8988T (cell line): Measurements from ENCODE around the gene ERC2.
"Not testable (repeated sequence)": the region's sequence is repeated elsewhere in the genome, so short reads cannot be mapped to it uniquely, and the experiment has no call there.

Experiments used
- DNase-seq: peaks from one replicate; pipeline ENCODE4 v3.0.0; 2011

Gene ERC2

DNA sequence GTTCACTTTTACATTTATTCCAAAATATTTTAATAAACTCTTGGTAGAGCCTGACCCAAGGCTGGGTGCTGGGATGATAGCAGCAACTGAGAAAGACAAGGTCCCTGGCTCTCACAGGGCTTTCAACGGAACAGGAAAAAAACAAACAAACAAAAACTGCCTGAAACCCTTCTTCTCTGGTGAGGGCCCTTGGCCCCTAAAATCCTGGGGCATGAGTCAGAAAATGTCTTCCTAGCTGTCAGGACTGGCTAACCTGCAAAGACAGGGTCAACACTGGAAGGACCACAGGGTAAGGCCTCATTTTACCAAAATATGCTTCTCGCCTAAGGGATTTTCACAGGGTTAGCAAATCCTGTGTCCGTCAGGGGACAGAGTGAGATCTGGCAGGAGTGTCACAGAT is 935.5 kb downstream of the ERC2 start:
- DNase-seq: no peak

DNA sequence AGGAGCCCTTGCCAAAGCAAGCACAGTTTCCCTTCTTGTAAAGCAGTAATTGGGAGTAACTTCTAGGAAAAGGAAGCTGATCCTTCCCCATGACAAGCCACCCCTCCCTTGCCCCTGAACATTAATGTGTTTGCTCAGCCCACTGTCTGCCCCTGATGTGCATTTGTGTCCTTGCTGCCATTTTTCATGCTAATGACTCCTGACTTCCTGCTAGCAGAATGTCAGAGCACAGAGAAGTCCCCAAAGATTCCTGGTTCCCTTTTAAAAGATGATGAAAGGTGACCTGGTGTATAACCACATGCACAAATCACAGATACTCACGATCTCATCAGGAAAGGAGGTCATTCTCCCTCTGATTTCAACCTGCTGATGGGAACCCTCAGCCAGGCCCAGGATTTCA is 936.9 kb downstream of the ERC2 start:
- no peak for DNase-seq

- no peak for DNase-seq
Measured at GRCh38 chr3:55527361-55527760, 940.9 kb downstream of the ERC2 start.

- no peak for DNase-seq
Measured at GRCh38 chr3:55526332-55527030, 941.8 kb downstream of the ERC2 start.

GRCh38 chr3:55525436-55525835 is 942.8 kb downstream of the ERC2 start:
- no peak for DNase-seq

- no peak for DNase-seq
Measured at GRCh38 chr3:55524565-55525244, 943.6 kb downstream of the ERC2 start.

- no peak for DNase-seq
Measured at GRCh38 chr3:55523471-55523870, 944.8 kb downstream of the ERC2 start.

DNA sequence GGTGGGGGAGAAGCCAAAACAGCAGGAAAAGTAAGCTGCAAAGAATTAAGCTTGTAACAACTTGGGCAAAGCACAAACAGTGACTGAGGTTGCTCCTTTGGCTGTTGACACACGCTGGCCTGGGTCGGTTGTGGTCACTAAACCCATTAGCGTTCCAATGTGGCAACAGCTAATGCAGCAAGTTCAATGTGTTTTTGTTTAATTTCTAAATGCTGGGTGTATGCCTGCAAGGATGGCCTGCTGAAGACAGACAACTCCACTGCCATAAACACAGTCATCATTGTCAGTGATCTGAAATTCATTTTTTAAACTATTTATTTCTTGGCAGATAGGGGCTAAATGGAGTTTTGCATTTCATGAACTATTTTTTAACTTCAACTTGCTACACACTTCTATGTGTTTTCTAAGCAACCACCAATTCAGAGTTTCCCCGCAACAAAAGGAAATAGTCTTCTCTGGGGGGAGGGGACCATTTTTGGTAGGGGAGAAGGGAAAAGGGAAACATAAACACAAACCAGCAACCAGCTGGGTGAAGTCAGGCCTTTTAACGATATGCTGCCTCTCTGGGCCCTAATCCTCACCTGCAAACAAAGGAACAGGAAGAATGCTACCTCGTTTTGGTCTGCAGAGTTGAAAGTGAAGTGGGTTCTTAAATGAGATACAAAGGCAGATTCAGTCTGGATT is 946.4 kb downstream of the ERC2 start:
- no peak for DNase-seq

DNA sequence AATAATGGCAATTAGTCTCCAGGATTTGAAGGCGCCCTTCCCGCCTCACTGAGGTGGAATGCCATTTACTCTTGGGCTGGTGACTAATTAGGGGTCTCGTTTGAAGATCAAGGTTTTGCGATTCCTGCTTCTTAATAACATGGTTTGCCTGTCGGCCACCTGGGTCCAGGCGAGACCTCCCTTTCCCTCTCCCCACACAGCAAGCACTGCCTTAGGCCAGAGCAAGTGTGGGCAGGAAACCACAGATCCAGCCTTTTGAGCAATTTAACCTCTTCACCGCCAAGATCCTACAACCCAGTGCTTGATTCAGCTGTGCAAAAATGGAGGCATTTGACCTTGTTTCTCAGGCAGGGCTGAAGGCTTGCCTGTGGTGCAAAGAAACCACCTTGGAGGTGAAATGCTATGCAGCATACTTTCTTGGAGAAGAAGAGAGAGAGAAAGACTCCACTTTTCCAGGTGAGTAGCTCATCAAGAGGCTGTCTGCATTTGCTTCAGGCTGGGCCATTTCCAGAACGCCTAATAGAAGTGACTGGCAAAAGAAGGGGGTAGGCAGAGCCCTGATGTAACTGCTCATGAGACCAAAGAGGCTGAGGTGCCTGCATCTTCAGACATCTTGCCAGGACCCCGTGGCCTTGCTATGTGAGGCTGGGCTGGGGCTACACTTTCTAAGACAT is 947.1 kb downstream of the ERC2 start:
- DNase-seq: no peak

DNA sequence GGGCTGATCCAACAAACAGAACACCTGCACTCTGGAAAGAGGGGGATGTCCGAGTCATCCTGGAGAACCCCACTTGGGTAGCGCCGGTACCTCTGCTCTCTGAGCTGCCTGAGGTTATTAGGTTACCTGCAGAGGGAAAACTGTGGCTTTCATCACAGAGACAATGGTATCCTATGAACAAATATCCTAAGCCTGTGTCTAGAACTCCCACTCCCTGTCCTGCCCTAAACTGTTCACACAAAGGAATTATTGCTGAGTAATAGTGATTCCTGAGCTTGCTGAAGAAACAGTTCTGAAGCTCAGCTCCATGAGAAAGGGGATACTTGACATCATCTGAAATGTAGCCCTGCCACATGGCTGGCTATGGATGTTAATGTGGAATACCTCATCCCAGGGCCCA is 949.2 kb downstream of the ERC2 start:
- DNase-seq: no peak

DNA sequence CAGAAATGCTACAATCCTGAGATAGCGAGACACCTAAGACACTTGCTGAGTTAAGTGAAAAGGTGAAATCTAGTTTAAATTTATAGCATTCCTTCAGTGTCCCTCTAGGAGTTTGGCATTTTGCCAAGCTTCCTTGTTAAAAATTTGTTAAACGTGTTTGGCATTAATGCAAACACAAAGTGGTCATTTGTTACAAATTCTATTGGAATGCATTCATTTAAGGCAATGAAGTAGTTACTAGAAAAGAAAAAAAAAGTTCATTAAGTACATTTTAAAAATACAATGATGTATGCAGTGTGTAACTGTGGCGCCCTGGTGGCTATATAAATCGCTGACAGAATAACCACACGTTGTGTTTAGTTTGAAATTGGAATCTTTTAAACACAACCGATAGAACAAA is 949.8 kb downstream of the ERC2 start:
- DNase-seq: no peak

DNA sequence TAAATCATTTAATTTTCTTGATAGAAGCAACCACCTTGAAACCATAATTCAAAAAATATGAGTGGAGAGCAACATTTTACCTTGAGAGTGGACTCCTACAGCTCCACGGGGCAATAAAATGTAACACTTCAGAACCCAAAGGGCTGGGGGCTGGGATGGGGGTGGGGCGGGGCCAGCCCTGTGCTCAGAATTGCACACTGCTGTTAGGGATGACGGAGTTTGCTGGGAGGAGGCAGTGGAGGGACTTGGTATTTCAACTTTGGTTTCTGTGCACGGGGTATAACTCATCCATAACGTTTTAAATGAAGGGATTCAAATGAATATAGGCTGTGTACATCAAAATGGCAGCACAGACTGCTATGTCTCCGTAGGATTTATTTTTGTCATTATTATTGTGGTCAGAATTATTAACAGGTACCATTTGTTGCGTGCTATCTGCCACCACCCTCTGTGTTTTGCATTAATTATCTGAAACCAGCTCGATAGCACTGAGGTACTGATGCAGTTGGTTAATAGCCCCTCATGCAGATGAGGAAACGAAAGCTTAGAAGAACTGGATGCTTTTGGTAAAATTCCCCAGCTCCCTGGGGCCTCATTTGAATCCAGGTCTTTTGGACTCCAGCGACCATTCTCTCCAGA is 951.8 kb downstream of the ERC2 start:
- no peak for DNase-seq

- DNase-seq: no peak
Measured at GRCh38 chr3:55515550-55516246, 952.6 kb downstream of the ERC2 start.

GRCh38 chr3:55514962-55515361 is 953.3 kb downstream of the ERC2 start:
- no peak for DNase-seq

- no peak for DNase-seq
Measured at GRCh38 chr3:55512571-55513343, 955.5 kb downstream of the ERC2 start.

- DNase-seq: no peak
Measured at GRCh38 chr3:55511895-55512570, 956.2 kb downstream of the ERC2 start.

DNA sequence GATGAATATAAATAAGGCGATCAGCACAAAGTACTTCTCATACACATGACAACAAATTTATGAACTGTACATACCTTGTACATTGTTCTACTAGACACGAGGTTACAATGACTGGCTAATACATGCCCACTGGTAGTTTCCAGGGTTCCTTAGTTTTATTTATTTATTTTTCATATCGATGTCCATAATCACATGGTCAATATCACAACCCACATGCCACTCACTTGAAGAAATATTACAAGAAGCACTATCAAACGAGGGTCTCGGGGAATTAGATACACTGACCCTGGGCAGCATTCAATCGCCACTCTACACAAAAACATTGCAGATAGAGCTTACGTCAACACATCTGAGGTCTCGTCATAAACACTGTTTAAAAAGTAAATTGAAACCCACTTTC is 959.9 kb downstream of the ERC2 start:
- DNase-seq: no peak

DNA sequence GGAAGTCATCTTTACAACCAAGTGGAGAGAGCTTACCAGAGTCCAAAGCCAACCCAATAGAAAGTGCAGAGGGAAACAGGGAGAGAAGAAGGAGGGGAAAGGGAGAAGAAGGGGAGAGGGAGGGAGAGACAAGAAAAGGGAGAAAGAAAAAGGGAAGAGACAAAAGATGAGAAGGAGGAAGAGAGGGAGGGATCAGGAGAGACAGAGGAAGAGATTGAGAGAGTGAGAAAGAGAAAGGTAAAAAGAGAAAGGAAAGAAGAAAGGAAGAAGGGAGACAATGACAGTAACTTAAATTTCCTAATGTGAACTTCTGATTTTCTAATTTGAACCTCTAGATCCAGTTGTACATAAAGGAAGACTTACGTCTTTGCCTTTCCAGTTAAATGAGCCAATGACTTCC is 960.5 kb downstream of the ERC2 start:
- no peak for DNase-seq

DNA sequence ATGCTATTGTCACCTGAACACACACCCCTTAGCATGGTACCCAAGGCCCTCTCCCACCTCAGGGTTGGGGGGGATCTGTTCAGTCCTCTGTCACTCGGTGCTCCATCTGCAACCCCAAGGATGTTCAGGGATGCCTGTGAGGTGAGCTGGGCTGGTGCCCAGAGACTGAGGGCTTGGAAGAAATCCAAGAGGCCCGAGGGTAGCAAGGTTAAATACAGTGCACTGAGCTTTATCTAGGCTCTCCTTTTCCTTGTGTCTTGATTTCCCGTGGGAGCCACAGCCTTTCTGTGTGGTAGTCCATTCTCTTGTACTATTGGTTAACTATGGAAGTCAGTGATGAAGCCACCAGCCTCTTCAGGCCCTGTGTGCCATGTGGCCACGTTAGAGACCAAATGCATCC is 962.5 kb downstream of the ERC2 start:
- no peak for DNase-seq

GRCh38 chr3:55505102-55505501 is 963.2 kb downstream of the ERC2 start:
- DNase-seq: not testable (repeated sequence)

DNA sequence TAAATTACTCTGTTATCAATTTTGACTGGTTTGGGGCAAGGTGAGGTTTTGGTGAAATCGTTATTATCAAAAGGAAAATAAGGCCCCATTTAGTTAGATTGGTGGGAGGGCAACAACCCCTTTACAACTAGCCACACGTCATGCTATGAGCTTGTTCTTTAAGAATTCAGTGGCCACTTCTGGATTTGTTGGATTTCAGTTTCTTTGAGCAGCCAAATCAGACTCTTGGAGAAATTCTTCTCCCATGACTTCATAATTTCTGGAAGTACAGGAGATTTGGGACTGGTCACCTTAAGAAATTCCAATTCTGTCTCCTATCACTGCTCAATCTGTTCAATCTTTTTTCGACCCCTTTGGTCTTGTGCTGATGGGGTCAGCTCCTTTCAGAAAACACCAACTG is 966.4 kb downstream of the ERC2 start:
- DNase-seq: no peak
